ENCODE data around the gene PLPPR2. TPM values are rescaled to one million over a fixed set of nuclear protein-coding genes. Genes with fewer than 3 reads are reported as not detected.

Gene PLPPR2
- total and polyA plus RNA-seq, 2 experiments from 2014 or later = 25.9 to 41.7 TPM

DNA sequence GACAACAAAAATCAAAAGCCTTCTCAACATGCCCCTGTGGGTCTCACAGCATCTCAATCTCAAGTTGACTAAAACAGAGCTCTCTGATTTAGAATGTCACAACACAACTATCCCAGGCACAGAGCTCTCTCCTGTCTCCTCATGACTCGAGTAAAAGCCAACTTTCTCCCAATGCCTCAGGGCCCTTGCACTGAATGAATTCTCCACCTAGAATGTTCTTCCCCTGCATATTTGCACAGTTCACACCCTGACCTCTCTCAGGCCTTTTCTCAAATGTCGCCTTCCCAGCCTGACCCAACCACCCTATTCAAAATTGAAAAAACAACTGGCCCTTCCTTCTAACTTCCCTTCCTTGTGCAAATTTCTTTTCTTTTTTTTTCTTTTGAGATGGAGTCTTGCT is 15.5 kb downstream of the PLPPR2 start:
- H3K9me3 ChIP-seq (ENCODE audit: low read depth) = no peaks in the 10 kb centered on the region
- peaks cover 1% of the 10 kb centered on the region for H3K79me2 ChIP-seq
- no peaks in the 10 kb centered on the region for H3K27me3 ChIP-seq
- WGBS (ENCODE audit: low lambda C conversion rate, missing lambda C conversion rate) = 97% methylated on average over 2 of the region's 2 CpGs
- no peak overlapping the region for H3K4me2 ChIP-seq
- no peak overlapping the region for H2AFZ ChIP-seq
- DNase-seq (ENCODE audit: low spot score) = no peak
- no peak for TF ChIP-seq EZH2 (IDR thresholded peaks at IDR 0.05; ENCODE audit: borderline replicate concordance)
- no peak for TF ChIP-seq EZH2phosphoT487 (IDR thresholded peaks at IDR 0.05; ENCODE audit: low read depth, severe bottlenecking, unreplicated experiment)
- TF ChIP-seq, protein P1, sequence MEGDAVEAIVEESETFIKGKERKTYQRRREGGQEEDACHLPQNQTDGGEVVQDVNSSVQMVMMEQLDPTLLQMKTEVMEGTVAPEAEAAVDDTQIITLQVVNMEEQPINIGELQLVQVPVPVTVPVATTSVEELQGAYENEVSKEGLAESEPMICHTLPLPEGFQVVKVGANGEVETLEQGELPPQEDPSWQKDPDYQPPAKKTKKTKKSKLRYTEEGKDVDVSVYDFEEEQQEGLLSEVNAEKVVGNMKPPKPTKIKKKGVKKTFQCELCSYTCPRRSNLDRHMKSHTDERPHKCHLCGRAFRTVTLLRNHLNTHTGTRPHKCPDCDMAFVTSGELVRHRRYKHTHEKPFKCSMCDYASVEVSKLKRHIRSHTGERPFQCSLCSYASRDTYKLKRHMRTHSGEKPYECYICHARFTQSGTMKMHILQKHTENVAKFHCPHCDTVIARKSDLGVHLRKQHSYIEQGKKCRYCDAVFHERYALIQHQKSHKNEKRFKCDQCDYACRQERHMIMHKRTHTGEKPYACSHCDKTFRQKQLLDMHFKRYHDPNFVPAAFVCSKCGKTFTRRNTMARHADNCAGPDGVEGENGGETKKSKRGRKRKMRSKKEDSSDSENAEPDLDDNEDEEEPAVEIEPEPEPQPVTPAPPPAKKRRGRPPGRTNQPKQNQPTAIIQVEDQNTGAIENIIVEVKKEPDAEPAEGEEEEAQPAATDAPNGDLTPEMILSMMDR (IDR thresholded peaks at IDR 0.05; ENCODE audit: poor library complexity) = no peak
- no peaks in the 10 kb centered on the region for H3K9me2 ChIP-seq (replicated peaks; ENCODE audit: insufficient read depth)
- H4K20me1 ChIP-seq (ENCODE audit: insufficient read depth, poor library complexity, severe bottlenecking) = no peaks in the 10 kb centered on the region
- no peak overlapping the region for H3K27ac ChIP-seq
- H3K4me1 ChIP-seq (ENCODE audit: insufficient read depth) = peaks cover 9% of the 10 kb centered on the region
- no peaks in the 10 kb centered on the region for H3K36me3 ChIP-seq (replicated peaks; ENCODE audit: insufficient read depth, low read depth)
- no peak overlapping the region for H3K4me3 ChIP-seq

- Histone ChIP-seq H3K9me3 (ENCODE audit: low read depth) (no peaks in the 10 kb centered on the region), H3K9me2 (replicated peaks; ENCODE audit: insufficient read depth) (no peaks in the 10 kb centered on the region), H3K27ac (no peak overlapping the region), H3K4me2 (peak overlapping the region; percentile 78), H3K27me3 (no peaks in the 10 kb centered on the region), H3K4me1 (ENCODE audit: insufficient read depth) (peaks cover 13% of the 10 kb centered on the region), H4K20me1 (ENCODE audit: insufficient read depth, poor library complexity, severe bottlenecking) (no peaks in the 10 kb centered on the region), H3K36me3 (replicated peaks; ENCODE audit: insufficient read depth, low read depth) (no peaks in the 10 kb centered on the region), H3K4me3 (no peak overlapping the region), H2AFZ (no peak overlapping the region), H3K79me2 (peaks cover 6% of the 10 kb centered on the region)
- peak; percentile 81 for DNase-seq (ENCODE audit: low spot score)
- WGBS (ENCODE audit: low lambda C conversion rate, missing lambda C conversion rate) = 48% methylated on average over 10 of the region's 10 CpGs
- no peak for TF ChIP-seq EZH2 (IDR thresholded peaks at IDR 0.05; ENCODE audit: borderline replicate concordance)
- TF ChIP-seq EZH2phosphoT487 (IDR thresholded peaks at IDR 0.05; ENCODE audit: low read depth, severe bottlenecking, unreplicated experiment) = no peak
- TF ChIP-seq, protein P1 (IDR thresholded peaks at IDR 0.05; ENCODE audit: poor library complexity) = no peak
These were observed 18.1 kb downstream of the PLPPR2 start for GRCh38 chr19:11373166-11373884.

GRCh38 chr19:11373885-11374432 is 18.7 kb downstream of the PLPPR2 start:
- 56% methylated on average over 11 of the region's 11 CpGs for WGBS (ENCODE audit: low lambda C conversion rate, missing lambda C conversion rate)
- H3K4me2 ChIP-seq = peak overlapping the region; percentile 78
- no peaks in the 10 kb centered on the region for H4K20me1 ChIP-seq (ENCODE audit: insufficient read depth, poor library complexity, severe bottlenecking)
- no peaks in the 10 kb centered on the region for H3K27me3 ChIP-seq
- H3K27ac ChIP-seq = peak overlapping the region; percentile 92
- peaks cover 13% of the 10 kb centered on the region for H3K4me1 ChIP-seq (ENCODE audit: insufficient read depth)
- DNase-seq (ENCODE audit: low spot score) = no peak
- TF ChIP-seq EZH2phosphoT487 (IDR thresholded peaks at IDR 0.05; ENCODE audit: low read depth, severe bottlenecking, unreplicated experiment) = no peak
- TF ChIP-seq, protein P1 (IDR thresholded peaks at IDR 0.05; ENCODE audit: poor library complexity) = no peak
- no peak for TF ChIP-seq EZH2 (IDR thresholded peaks at IDR 0.05; ENCODE audit: borderline replicate concordance)
- peaks cover 6% of the 10 kb centered on the region for H3K79me2 ChIP-seq
- no peaks in the 10 kb centered on the region for H3K36me3 ChIP-seq (replicated peaks; ENCODE audit: insufficient read depth, low read depth)
- no peaks in the 10 kb centered on the region for H3K9me3 ChIP-seq (ENCODE audit: low read depth)
- peak overlapping the region; percentile 20 for H3K4me3 ChIP-seq
- H2AFZ ChIP-seq = peak overlapping the region; percentile 47
- no peaks in the 10 kb centered on the region for H3K9me2 ChIP-seq (replicated peaks; ENCODE audit: insufficient read depth)

All from hepatocyte (in vitro differentiated cells).